MM.1S (cell line): ENCODE results near the gene SLC10A3.
A peak's percentile ranks its signal among the peaks of the same experiment; 100 is the strongest.

ENCODE experiments used
- DNase-seq: peaks from one replicate; pipeline ENCODE4 v3.0.0-alpha.2; 2015
- H2AFZ ChIP-seq: fragments of 300-600 bp; sonication (generic); 2 replicates; pipeline ENCODE4 v1.6.0; 2016; ENCODE audit warnings: antibody characterized with exemption, low read length
- H3F3A ChIP-seq: fragments of 300-600 bp; sonication (generic); 2 replicates; pipeline ENCODE4 v1.6.1; 2016; ENCODE audit warnings: mild to moderate bottlenecking, antibody characterized with exemption, low read length, moderate library complexity, mixed read lengths; ENCODE audit not compliant: insufficient read depth
- H3K27ac ChIP-seq: fragments of 300-600 bp; sonication (generic); 2 replicates; pipeline ENCODE4 v1.5.1; 2016; ENCODE audit warnings: mild to moderate bottlenecking, low read length
- H3K27me3 ChIP-seq: fragments of 300-600 bp; sonication (generic); replicated peaks from 2 replicates; pipeline ENCODE4 v1.6.0; 2016; ENCODE audit warnings: low read length; ENCODE audit not compliant: insufficient read depth
- H3K36me3 ChIP-seq: fragments of 300-600 bp; sonication (generic); replicated peaks from 2 replicates; pipeline ENCODE4 v1.6.1; 2016; ENCODE audit warnings: mild to moderate bottlenecking, low read length, mixed read lengths; ENCODE audit not compliant: insufficient read depth
- H3K4me1 ChIP-seq: fragments of 300-600 bp; sonication (generic); 2 replicates; pipeline ENCODE4 v1.6.1; 2016; ENCODE audit warnings: low read length, mixed read lengths
- H3K4me2 ChIP-seq: fragments of 300-600 bp; sonication (generic); 2 replicates; pipeline ENCODE4 v1.6.0; 2016; ENCODE audit warnings: low read depth, low read length
- H3K4me3 ChIP-seq: fragments of 300-600 bp; sonication (generic); 2 replicates; pipeline ENCODE4 v1.5.1; 2016; ENCODE audit warnings: low read length, mixed read lengths
- H3K79me2 ChIP-seq: fragments of 300-600 bp; sonication (generic); 2 replicates; pipeline ENCODE4 v1.6.1; 2016; ENCODE audit warnings: mixed run types, low read length, mixed read lengths
- H3K9ac ChIP-seq: fragments of 300-600 bp; sonication (generic); 2 replicates; pipeline ENCODE4 v1.6.1; 2016; ENCODE audit warnings: low read length, mixed read lengths
- H3K9me2 ChIP-seq: fragments of 300-600 bp; sonication (generic); replicated peaks from 2 replicates; pipeline ENCODE4 v1.6.1; 2016; ENCODE audit warnings: mild to moderate bottlenecking, low read length, mixed read lengths; ENCODE audit not compliant: insufficient read depth
- H3K9me3 ChIP-seq: fragments of 300-600 bp; sonication (generic); replicated peaks from 2 replicates; pipeline ENCODE4 v1.6.1; 2016; ENCODE audit warnings: mild to moderate bottlenecking, low read length, mixed read lengths; ENCODE audit not compliant: insufficient read depth
- H4K20me1 ChIP-seq: fragments of 300-600 bp; sonication (generic); 2 replicates; pipeline ENCODE4 v1.6.1; 2016; ENCODE audit warnings: mild to moderate bottlenecking, low read length, moderate library complexity, mixed read lengths; ENCODE audit not compliant: insufficient read depth
- EZH2 ChIP-seq: fragments of 300-600 bp; sonication (generic); optimal IDR thresholded peaks from 2 replicates; pipeline ENCODE3; 2017; ENCODE audit warnings: low read depth, mild to moderate bottlenecking, antibody characterized with exemption, low read length, mixed read lengths
- EZH2phosphoT487 ChIP-seq: fragments of 300-600 bp; sonication (generic); IDR thresholded peaks from 2 replicates; pipeline ENCODE4 v1.6.1; 2018; ENCODE audit warnings: antibody characterized with exemption, low read length
- TF ChIP-seq, protein P1 (sequence below): fragments of 300-600 bp; sonication (generic); IDR thresholded peaks from 2 replicates; pipeline ENCODE4 v1.5.1; 2016; ENCODE audit warnings: antibody characterized with exemption, low read length, mixed read lengths

Gene SLC10A3

DNA sequence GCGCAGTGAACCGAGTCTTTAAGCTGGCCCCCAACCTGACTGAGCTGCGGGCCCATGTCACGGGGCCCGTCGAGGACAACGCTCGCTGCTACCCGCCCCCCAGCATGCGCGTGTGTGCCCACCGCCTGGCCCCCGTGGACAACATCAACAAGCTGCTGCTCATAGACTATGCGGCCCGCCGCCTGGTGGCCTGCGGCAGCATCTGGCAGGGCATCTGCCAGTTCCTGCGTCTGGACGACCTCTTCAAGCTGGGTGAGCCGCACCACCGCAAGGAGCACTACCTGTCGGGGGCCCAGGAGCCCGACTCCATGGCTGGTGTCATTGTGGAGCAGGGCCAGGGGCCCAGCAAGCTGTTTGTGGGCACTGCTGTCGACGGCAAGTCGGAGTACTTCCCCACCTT is 30.1 kb downstream of the SLC10A3 start:
- no peaks in the 10 kb centered on the region for H3K36me3 ChIP-seq
- no peaks in the 10 kb centered on the region for H3K9me3 ChIP-seq
- H3F3A ChIP-seq: no peaks in the 10 kb centered on the region
- no peak overlapping the region for H3K4me3 ChIP-seq
- no peak overlapping the region for H2AFZ ChIP-seq
- H3K27me3 ChIP-seq: no peaks in the 10 kb centered on the region
- no peak overlapping the region for H3K9ac ChIP-seq
- no peak for DNase-seq
- H3K4me2 ChIP-seq: no peak overlapping the region
- no peak overlapping the region for H3K27ac ChIP-seq
- no peaks in the 10 kb centered on the region for H3K4me1 ChIP-seq
- no peaks in the 10 kb centered on the region for H4K20me1 ChIP-seq
- H3K79me2 ChIP-seq: peaks cover 5% of the 10 kb centered on the region; the same call in 1 of the 2 replicates
- H3K9me2 ChIP-seq: no peaks in the 10 kb centered on the region
- TF ChIP-seq EZH2phosphoT487: no peak
- TF ChIP-seq, protein P1, sequence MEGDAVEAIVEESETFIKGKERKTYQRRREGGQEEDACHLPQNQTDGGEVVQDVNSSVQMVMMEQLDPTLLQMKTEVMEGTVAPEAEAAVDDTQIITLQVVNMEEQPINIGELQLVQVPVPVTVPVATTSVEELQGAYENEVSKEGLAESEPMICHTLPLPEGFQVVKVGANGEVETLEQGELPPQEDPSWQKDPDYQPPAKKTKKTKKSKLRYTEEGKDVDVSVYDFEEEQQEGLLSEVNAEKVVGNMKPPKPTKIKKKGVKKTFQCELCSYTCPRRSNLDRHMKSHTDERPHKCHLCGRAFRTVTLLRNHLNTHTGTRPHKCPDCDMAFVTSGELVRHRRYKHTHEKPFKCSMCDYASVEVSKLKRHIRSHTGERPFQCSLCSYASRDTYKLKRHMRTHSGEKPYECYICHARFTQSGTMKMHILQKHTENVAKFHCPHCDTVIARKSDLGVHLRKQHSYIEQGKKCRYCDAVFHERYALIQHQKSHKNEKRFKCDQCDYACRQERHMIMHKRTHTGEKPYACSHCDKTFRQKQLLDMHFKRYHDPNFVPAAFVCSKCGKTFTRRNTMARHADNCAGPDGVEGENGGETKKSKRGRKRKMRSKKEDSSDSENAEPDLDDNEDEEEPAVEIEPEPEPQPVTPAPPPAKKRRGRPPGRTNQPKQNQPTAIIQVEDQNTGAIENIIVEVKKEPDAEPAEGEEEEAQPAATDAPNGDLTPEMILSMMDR: no peak
- TF ChIP-seq EZH2: no peak

DNA sequence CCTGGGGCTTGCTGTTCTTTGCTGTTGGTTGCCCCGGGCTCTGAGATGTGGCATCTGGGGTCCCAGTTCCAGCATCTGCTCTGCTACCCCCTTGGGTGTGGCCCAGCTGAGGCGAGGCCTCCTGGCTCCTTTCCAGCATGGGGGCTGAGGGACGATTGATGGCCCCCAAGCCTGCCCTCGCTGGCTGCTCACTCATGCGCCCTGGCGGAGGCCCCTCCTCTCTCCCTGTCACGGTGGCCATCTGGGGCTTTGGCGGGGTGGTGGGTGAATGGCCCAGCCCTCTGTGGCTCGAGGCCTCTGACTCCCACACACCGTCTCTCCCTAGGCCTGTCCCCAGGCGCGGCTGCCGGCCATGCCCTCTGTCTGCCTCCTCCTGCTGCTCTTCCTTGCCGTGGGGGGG is 30.6 kb downstream of the SLC10A3 start:
- Histone ChIP-seq H3K4me2 (peak overlapping the region; percentile 21; the same call in 1 of the 2 replicates), H3K4me1 (no peaks in the 10 kb centered on the region), H3K9me2 (no peaks in the 10 kb centered on the region), H3F3A (no peaks in the 10 kb centered on the region), H3K79me2 (peaks cover 5% of the 10 kb centered on the region; the same call in 1 of the 2 replicates), H3K27ac (no peak overlapping the region), H2AFZ (no peak overlapping the region), H3K36me3 (no peaks in the 10 kb centered on the region), H3K27me3 (no peaks in the 10 kb centered on the region), H3K4me3 (no peak overlapping the region), H3K9ac (no peak overlapping the region), H4K20me1 (no peaks in the 10 kb centered on the region), H3K9me3 (no peaks in the 10 kb centered on the region)
- TF ChIP-seq EZH2 (no peak), EZH2phosphoT487 (no peak)
- TF ChIP-seq, protein P1: no peak
- no peak for DNase-seq

- Histone ChIP-seq H3K27me3 (no peaks in the 10 kb centered on the region), H3K9me3 (no peaks in the 10 kb centered on the region), H3F3A (no peaks in the 10 kb centered on the region), H3K9me2 (no peaks in the 10 kb centered on the region), H3K4me3 (peak overlapping the region; percentile 66), H3K79me2 (peaks cover 5% of the 10 kb centered on the region; the same call in 1 of the 2 replicates), H3K9ac (no peak overlapping the region; the same call in 1 of the 2 replicates), H2AFZ (no peak overlapping the region), H3K36me3 (no peaks in the 10 kb centered on the region), H3K4me2 (peak overlapping the region; percentile 72; the same call in 1 of the 2 replicates), H3K4me1 (no peaks in the 10 kb centered on the region), H3K27ac (no peak overlapping the region), H4K20me1 (no peaks in the 10 kb centered on the region)
- DNase-seq: peak; percentile 34
- TF ChIP-seq EZH2 (no peak), EZH2phosphoT487 (no peak)
- TF ChIP-seq, protein P1: no peak
These were observed 31.3 kb downstream of the SLC10A3 start for GRCh38 chrX:154458954-154459778.
